C4-2B (cell line): ENCODE results near the gene OFD1.

Experiments
- H3K27ac ChIP-seq: fragments of 450-650 bp; 2 replicates; pipeline ENCODE4 v1.5.1; 2017
- ZFX ChIP-seq: fragments of 450-650 bp; IDR thresholded peaks from 2 replicates; pipeline ENCODE4 v1.6.1; 2017
- TF ChIP-seq, protein P1 (sequence below): fragments of 450-650 bp; conservative IDR thresholded peaks from 2 replicates; pipeline ENCODE4 v1.5.1; 2017; ENCODE audit warnings: mild to moderate bottlenecking

OFD1 gene

DNA sequence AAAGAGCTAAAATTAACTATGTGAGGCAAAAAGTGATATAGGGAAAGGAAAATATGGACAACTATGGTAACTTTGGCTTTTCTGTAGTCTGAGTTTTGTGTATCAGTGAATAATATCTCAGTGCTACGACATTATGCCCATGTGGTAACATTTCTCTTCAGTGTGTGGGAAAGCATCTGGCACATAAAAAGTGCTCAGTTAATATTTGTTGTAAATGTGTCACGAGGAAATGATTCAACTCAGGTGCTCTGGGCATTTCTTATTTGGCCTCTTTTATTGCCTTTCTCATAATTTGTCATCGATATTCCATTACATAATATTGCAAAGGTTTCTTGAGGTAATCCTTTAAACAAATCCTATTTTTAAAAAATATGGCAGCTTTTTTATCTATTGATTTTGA is 17.6 kb downstream of the OFD1 start:
- TF ChIP-seq, protein P1, sequence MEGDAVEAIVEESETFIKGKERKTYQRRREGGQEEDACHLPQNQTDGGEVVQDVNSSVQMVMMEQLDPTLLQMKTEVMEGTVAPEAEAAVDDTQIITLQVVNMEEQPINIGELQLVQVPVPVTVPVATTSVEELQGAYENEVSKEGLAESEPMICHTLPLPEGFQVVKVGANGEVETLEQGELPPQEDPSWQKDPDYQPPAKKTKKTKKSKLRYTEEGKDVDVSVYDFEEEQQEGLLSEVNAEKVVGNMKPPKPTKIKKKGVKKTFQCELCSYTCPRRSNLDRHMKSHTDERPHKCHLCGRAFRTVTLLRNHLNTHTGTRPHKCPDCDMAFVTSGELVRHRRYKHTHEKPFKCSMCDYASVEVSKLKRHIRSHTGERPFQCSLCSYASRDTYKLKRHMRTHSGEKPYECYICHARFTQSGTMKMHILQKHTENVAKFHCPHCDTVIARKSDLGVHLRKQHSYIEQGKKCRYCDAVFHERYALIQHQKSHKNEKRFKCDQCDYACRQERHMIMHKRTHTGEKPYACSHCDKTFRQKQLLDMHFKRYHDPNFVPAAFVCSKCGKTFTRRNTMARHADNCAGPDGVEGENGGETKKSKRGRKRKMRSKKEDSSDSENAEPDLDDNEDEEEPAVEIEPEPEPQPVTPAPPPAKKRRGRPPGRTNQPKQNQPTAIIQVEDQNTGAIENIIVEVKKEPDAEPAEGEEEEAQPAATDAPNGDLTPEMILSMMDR = no peak
- TF ChIP-seq ZFX = no peak
- H3K27ac ChIP-seq = no peak overlapping the region

DNA sequence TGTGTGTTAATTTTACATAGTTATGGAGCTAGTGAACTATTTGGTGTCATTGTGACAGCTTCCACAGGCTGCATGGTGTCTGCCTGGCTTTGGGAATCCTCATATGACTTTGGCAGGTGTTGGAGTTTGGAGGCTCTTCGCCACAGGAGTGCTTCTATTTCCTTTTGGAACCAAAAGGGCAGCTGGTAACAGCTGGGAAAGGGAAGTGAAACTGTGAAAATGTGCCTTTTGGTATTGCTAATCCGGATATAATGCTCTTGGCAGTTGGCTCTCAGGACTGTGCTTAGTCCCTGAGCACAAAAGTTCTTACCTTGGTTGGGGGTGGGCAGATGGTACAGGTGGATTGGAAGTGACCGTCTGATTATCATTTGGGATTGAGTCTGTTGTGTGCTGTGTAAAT is 18.1 kb downstream of the OFD1 start:
- H3K27ac ChIP-seq = no peak overlapping the region
- no peak for TF ChIP-seq ZFX
- TF ChIP-seq, protein P1 = no peak

DNA sequence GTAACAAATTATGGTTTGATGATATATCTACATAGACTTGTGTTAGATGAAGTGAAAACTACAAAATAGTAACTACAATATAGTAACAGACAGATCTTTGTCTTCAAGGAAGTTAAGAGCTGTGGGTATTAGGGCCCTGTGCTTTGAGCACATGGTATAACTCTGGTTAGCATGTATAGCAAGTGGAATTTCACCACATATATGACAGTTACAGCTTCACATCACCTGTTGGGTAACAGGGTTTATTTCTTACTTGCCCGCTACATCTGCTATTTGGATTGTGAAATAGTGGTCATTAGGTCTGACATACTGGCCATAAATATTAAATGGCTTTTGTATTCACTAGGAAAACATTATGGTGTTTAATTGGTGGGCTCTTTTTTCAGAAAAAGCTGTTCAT is 20.2 kb downstream of the OFD1 start:
- TF ChIP-seq, protein P1 = no peak
- TF ChIP-seq ZFX = no peak
- H3K27ac ChIP-seq = no peak overlapping the region

DNA sequence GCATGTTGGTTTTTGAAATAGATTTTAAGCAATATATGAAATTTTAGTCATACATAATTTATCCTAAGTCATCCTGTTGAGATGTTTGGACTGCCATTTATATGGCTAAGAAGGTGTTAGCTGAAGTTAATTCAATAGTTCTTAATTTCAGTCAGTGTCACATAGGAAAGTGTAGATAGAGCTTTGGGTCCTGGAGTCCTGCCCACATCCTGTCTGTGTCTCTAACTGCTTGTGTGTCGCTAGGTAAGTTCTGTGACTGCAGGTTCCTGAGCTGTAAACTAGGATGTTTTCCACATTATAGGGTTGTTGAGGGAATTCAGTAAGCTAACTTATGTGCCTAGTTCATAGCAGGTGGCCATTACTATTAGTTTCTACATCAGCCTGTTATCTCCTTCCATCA is 20.7 kb downstream of the OFD1 start:
- no peak overlapping the region for H3K27ac ChIP-seq
- no peak for TF ChIP-seq ZFX
- TF ChIP-seq, protein P1 = no peak

DNA sequence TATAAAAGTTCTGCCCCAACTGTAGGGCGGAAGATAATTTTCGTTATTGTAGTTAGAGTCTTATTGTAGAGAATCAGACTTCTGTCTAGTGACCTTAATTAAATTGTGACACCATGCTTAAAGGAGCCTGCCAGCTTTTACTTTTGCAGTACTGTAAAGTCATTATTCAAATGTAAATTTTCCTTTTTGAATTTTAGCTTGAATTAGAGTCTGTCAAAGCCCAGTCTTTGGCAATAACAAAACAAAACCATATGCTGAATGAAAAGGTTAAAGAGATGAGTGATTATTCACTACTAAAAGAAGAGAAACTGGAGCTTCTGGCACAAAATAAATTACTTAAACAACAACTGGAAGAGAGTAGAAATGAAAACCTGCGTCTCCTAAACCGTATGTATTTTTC is 21.8 kb downstream of the OFD1 start:
- H3K27ac ChIP-seq = peak overlapping the region; percentile 72
- TF ChIP-seq, protein P1 = no peak
- no peak for TF ChIP-seq ZFX

DNA sequence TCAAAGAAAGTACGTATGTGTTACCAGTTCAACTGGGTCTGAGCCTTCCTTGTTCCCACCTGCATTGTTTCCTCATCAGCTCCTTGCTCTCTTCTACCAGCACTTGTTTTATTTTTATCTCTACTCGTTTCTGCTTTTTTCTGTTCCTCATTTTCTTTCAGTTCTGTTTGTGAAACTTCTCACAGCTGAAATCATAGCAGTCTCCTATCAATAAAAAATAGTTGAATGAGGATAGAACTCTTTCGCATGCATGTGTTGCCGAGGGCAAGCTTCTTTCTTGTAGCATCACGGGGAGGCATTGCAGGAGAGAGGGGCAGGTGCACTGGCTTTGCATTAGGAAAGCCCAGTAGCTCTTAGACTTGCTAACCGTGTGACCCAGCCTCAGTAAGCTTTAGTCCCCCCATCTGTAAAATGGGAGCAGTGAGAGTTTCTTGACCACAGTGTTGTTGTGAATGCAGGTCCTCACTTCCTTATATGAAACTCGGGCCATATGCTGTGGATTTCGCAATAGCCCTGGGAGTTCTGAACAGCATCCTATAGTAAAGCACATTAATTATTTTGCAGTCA is 24.7 kb downstream of the OFD1 start:
- H3K27ac ChIP-seq = no peak overlapping the region
- TF ChIP-seq, protein P1 = no peak
- TF ChIP-seq ZFX = no peak

DNA sequence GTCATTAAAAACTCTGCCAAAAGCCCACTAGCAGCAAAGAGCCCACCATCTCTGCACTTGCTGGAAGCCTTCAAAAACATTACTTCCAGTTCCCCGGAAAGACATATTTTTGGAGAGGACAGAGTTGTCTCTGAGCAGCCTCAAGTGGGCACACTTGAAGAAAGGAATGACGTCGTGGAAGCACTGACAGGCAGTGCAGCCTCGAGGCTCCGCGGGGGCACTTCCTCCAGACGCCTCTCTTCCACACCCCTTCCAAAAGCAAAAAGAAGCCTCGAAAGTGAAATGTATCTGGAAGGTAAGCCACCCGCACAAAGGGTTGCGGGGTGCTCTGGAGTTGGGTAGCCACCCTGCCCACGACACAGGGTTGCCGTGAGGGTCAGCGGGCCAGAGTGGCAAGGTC is 25.9 kb downstream of the OFD1 start:
- no peak overlapping the region for H3K27ac ChIP-seq
- TF ChIP-seq, protein P1 = no peak
- no peak for TF ChIP-seq ZFX
